ENCODE results near the gene NMRK2. TPM values are rescaled to one million over a fixed set of nuclear protein-coding genes. Genes with fewer than 3 reads are reported as not detected.
"Not testable (repeated sequence)": the region's sequence is repeated elsewhere in the genome, so short reads cannot be mapped to it uniquely, and the experiment has no call there.

The NMRK2 gene
- polyA plus RNA-seq, 3 donors = not detected

DNA sequence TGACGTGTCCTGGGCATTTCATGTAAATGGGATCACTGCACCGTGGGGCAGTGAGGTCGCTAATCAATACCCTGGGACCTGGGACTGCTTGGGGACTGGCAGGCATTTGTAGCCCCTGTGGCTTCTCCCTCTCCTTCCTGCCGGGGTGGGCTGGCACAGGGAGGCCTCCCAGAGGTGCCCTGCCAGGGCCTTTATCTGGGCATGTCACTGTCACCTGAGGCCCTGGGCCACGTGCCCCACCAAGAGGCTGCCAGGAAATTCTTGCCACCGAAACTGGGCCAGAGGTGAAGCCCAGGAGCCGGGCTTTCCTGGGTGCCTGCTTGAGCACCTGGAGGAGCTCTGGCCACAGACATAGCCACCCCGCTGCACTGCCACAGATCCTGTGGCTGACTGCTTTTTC, 1.8 kb upstream of the NMRK2 start:
- Histone ChIP-seq H3K27ac (ENCODE audit: low read depth in 1 of 2, low read length in 2 of 2) (no peak overlapping the region), H4K20me1 (ENCODE audit: insufficient read depth, low read length) (no peaks in the 10 kb centered on the region), H3K4me1 (ENCODE audit: control insufficient read depth in 1 of 2, insufficient read depth in 2 of 2, low read length in 2 of 2) (no peaks in the 10 kb centered on the region), H3K4me2 (replicated peaks; ENCODE audit: extremely low read depth, low read length, poor library complexity, severe bottlenecking) (no peak overlapping the region), H3K4me3 (replicated peaks in 1 of 3; ENCODE audit: low read depth in 2 of 3, low read length in 3 of 3) (no peak overlapping the region), H3K9ac (ENCODE audit: insufficient read depth, low read length, poor library complexity, severe bottlenecking) (no peak overlapping the region), H3K27me3 (ENCODE audit: control insufficient read depth in 2 of 2, insufficient read depth in 2 of 2, low read length in 2 of 2) (peaks cover 7 to 32% of the 10 kb centered on the region in 2 donors), H3K79me2 (ENCODE audit: insufficient read depth, low read length) (no peaks in the 10 kb centered on the region), H3K36me3 (replicated peaks in 1 of 2; ENCODE audit: control insufficient read depth in 1 of 2, insufficient read depth in 2 of 2, low read length in 2 of 2) (no peaks in the 10 kb centered on the region), H3K9me3 (replicated peaks in 1 of 2; ENCODE audit: control insufficient read depth in 1 of 2, insufficient read depth in 1 of 2, low read length in 2 of 2) (no peaks in the 10 kb centered on the region), H2AFZ (ENCODE audit: insufficient read depth, low read depth, low read length, poor library complexity, severe bottlenecking) (no peak overlapping the region)
- 79% methylated on average over 8 of the region's 8 CpGs for WGBS (ENCODE audit: insufficient coverage)
- DNase-seq = no peak
- Mint-ChIP-seq H3K27ac (no peak overlapping the region), H3K4me1 (no peaks in the 10 kb centered on the region), H3K36me3 (no peaks in the 10 kb centered on the region), H3K4me3 (no peak overlapping the region), H3K27me3 (ENCODE audit: low read depth in 3 of 3) (peaks cover 36 to 51% (median 37%) of the 10 kb centered on the region in 3 donors), H3K9me3 (peaks cover 0 to 18% (median 1%) of the 10 kb centered on the region in 7 donors)
- TF ChIP-seq, protein P1, sequence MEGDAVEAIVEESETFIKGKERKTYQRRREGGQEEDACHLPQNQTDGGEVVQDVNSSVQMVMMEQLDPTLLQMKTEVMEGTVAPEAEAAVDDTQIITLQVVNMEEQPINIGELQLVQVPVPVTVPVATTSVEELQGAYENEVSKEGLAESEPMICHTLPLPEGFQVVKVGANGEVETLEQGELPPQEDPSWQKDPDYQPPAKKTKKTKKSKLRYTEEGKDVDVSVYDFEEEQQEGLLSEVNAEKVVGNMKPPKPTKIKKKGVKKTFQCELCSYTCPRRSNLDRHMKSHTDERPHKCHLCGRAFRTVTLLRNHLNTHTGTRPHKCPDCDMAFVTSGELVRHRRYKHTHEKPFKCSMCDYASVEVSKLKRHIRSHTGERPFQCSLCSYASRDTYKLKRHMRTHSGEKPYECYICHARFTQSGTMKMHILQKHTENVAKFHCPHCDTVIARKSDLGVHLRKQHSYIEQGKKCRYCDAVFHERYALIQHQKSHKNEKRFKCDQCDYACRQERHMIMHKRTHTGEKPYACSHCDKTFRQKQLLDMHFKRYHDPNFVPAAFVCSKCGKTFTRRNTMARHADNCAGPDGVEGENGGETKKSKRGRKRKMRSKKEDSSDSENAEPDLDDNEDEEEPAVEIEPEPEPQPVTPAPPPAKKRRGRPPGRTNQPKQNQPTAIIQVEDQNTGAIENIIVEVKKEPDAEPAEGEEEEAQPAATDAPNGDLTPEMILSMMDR (IDR thresholded peaks at IDR 0.05) = no peak
- intact Hi-C loops (cut with micrococcal nuclease) = no loop called here

DNA sequence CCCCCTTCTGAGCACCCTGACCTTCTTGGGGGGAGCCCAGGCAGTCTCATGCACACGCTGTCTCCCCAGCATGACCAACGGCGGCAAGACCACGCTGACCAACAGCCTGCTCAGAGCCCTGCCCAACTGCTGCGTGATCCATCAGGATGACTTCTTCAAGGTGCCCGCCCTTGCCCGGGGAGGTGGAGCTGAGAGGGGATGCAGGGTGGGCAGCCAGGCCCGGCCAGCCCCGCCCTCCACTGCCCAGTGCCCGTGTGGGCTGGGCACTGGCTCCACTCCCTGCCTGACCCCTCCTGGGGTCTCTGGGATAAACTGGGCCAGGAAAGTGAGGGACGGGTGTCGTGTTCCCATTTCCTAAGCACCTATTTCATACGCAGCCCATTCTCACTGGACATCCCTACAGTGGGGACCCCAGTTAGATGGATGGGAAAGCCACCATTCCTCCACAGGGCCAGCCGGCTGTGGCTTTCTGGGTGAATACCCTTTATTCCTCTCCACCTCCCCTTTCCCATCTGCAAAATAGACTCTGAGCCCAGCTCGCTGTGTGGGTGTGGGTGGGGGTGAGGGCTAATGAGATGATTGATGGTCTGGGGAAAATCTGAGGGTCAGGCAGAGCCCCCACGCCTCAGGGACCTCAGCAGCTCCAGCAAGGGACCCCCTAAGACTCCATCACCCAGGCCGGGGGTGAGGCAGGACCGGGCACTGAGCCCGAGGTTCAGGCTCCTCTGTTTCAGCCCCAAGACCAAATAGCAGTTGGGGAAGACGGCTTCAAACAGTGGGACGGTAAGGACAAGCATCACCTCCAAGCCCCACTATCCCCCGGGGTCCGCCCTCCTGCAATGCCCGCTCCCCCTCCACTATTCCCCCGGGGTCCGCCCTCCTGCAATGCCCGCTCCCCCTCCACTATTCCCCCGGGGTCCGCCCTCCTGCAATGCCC, 3.9 kb downstream of the NMRK2 start:
- no peak overlapping the region for H3K4me3 ChIP-seq (replicated peaks in 1 of 3; ENCODE audit: low read depth in 2 of 3, low read length in 3 of 3)
- no peak overlapping the region for H2AFZ ChIP-seq (ENCODE audit: insufficient read depth, low read depth, low read length, poor library complexity, severe bottlenecking)
- DNase-seq = no peak
- H3K79me2 ChIP-seq (ENCODE audit: insufficient read depth, low read length) = no peaks in the 10 kb centered on the region
- H3K4me1 ChIP-seq (ENCODE audit: control insufficient read depth in 1 of 2, insufficient read depth in 2 of 2, low read length in 2 of 2) = no peaks in the 10 kb centered on the region
- no peaks in the 10 kb centered on the region for H3K4me1 Mint-ChIP-seq
- peaks cover 0 to 21% (median 3%) of the 10 kb centered on the region in 7 donors for H3K9me3 Mint-ChIP-seq
- no peak overlapping the region for H3K4me3 Mint-ChIP-seq
- H3K36me3 Mint-ChIP-seq = no peaks in the 10 kb centered on the region
- no peaks in the 10 kb centered on the region for H3K9me3 ChIP-seq (replicated peaks in 1 of 2; ENCODE audit: control insufficient read depth in 1 of 2, insufficient read depth in 1 of 2, low read length in 2 of 2)
- intact Hi-C loops (cut with micrococcal nuclease) = no loop called here
- H4K20me1 ChIP-seq (ENCODE audit: insufficient read depth, low read length) = no peaks in the 10 kb centered on the region
- H3K27ac Mint-ChIP-seq = no peak overlapping the region
- WGBS (ENCODE audit: insufficient coverage) = 96% methylated on average over 10 of the region's 29 CpGs
- no peak overlapping the region for H3K27ac ChIP-seq (ENCODE audit: low read depth in 1 of 2, low read length in 2 of 2)
- no peak overlapping the region for H3K9ac ChIP-seq (ENCODE audit: insufficient read depth, low read length, poor library complexity, severe bottlenecking)
- H3K27me3 Mint-ChIP-seq (ENCODE audit: low read depth in 3 of 3) = peaks cover 28 to 47% (median 42%) of the 10 kb centered on the region in 3 donors
- H3K27me3 ChIP-seq (ENCODE audit: control insufficient read depth in 2 of 2, insufficient read depth in 2 of 2, low read length in 2 of 2) = peaks cover 7 to 29% of the 10 kb centered on the region in 2 donors
- TF ChIP-seq, protein P1 (IDR thresholded peaks at IDR 0.05) = no peak
- H3K36me3 ChIP-seq (replicated peaks in 1 of 2; ENCODE audit: control insufficient read depth in 1 of 2, insufficient read depth in 2 of 2, low read length in 2 of 2) = no peaks in the 10 kb centered on the region
- H3K4me2 ChIP-seq (replicated peaks; ENCODE audit: extremely low read depth, low read length, poor library complexity, severe bottlenecking) = no peak overlapping the region

DNA sequence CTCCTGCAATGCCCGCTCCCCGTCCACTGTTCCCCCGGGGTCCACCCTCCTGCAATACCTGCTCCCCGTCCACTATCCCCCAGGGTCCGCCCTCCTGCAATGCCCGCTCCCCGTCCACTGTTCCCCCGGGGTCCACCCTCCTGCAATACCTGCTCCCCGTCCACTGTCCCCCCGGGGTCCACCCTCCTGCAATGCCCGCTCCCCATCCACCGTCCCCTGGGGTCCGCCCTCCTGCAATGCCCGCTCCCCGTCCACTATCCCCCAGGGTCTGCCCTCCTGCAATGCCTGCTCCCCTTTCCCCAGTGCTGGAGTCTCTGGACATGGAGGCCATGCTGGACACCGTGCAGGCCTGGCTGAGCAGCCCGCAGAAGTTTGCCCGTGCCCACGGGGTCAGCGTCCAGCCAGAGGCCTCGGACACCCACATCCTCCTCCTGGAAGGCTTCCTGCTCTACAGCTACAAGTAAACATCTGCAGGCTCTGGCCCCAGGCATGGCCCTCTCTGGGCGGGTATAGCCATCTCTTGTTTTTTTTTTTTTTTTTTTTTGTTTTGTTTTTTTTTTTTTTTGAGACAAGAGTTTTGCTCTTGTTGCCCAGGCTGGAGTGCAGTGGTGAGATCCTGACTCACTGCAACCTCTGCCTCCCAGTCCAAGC, 5.6 kb downstream of the NMRK2 start:
- H3K79me2 ChIP-seq (ENCODE audit: insufficient read depth, low read length); H4K20me1 ChIP-seq (ENCODE audit: insufficient read depth, low read length); H3K36me3 Mint-ChIP-seq; H2AFZ ChIP-seq (ENCODE audit: insufficient read depth, low read depth, low read length, poor library complexity, severe bottlenecking); H3K4me3 Mint-ChIP-seq; H3K9me3 ChIP-seq (replicated peaks in 1 of 2; ENCODE audit: control insufficient read depth in 1 of 2, insufficient read depth in 1 of 2, low read length in 2 of 2); H3K36me3 ChIP-seq (replicated peaks in 1 of 2; ENCODE audit: control insufficient read depth in 1 of 2, insufficient read depth in 2 of 2, low read length in 2 of 2); H3K4me1 Mint-ChIP-seq; H3K4me1 ChIP-seq (ENCODE audit: control insufficient read depth in 1 of 2, insufficient read depth in 2 of 2, low read length in 2 of 2); DNase-seq; H3K27ac Mint-ChIP-seq; intact Hi-C loops (cut with micrococcal nuclease); H3K4me3 ChIP-seq (replicated peaks in 1 of 3; ENCODE audit: low read depth in 2 of 3, low read length in 3 of 3); H3K9ac ChIP-seq (ENCODE audit: insufficient read depth, low read length, poor library complexity, severe bottlenecking); H3K4me2 ChIP-seq (replicated peaks; ENCODE audit: extremely low read depth, low read length, poor library complexity, severe bottlenecking); H3K27ac ChIP-seq (ENCODE audit: low read depth in 1 of 2, low read length in 2 of 2): not testable (repeated sequence)
- peaks cover 0 to 11% (median 3%) of the 10 kb centered on the region in 7 donors for H3K9me3 Mint-ChIP-seq
- peaks cover 3 to 16% of the 10 kb centered on the region in 2 donors for H3K27me3 ChIP-seq (ENCODE audit: control insufficient read depth in 2 of 2, insufficient read depth in 2 of 2, low read length in 2 of 2)
- 96% methylated on average over 20 of the region's 22 CpGs for WGBS (ENCODE audit: insufficient coverage)
- peaks cover 16 to 32% (median 30%) of the 10 kb centered on the region in 3 donors for H3K27me3 Mint-ChIP-seq (ENCODE audit: low read depth in 3 of 3)
